ENCODE data around the gene MTHFD1L.

Gene MTHFD1L

DNA sequence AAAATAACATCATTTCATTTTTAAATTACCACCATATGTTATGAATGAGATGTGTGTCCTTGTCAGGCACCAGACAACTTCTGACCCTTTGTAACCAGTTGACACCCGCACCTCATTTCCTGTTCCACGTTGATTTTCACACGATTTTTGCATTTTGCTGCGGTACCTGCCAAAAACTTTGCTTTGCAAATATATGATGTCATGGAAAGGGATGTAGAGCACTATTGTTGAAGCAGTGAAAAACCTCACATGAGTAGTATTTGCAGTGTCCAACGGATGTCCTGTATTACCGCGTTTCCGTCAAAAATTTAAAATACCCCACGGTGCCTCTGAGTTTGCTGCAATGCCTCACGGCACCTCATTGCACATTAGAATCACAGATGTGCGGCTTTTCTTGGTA, 115.6 kb downstream of the MTHFD1L start:
- Histone ChIP-seq H3K4me3 (ENCODE audit: low read length, poor library complexity, severe bottlenecking) (no peak overlapping the region), H3K36me3 (ENCODE audit: insufficient read depth, low read length) (peaks cover 17% of the 10 kb centered on the region; the same call in 1 of the 2 replicates), H2AFZ (ENCODE audit: low read length) (no peak overlapping the region), H3K79me2 (ENCODE audit: insufficient read depth, low read length) (no peaks in the 10 kb centered on the region), H3F3A (ENCODE audit: low read depth) (no peaks in the 10 kb centered on the region), H4K20me1 (ENCODE audit: insufficient read depth, low read length, poor library complexity, severe bottlenecking) (no peaks in the 10 kb centered on the region), H3K9me3 (ENCODE audit: insufficient read depth, low read depth, low read length) (no peaks in the 10 kb centered on the region), H3K4me2 (ENCODE audit: low read depth, low read length, poor library complexity, severe bottlenecking) (no peak overlapping the region), H3K4me1 (ENCODE audit: insufficient read depth, low read length, poor library complexity, severe bottlenecking) (no peaks in the 10 kb centered on the region), H3K9me2 (replicated peaks; ENCODE audit: low read depth, low read length) (no peaks in the 10 kb centered on the region), H3K9ac (ENCODE audit: low read depth, low read length, poor library complexity, severe bottlenecking) (no peak overlapping the region), H3K27me3 (ENCODE audit: insufficient read depth, low read length, poor library complexity, severe bottlenecking) (no peaks in the 10 kb centered on the region)
- TF ChIP-seq, protein P1, sequence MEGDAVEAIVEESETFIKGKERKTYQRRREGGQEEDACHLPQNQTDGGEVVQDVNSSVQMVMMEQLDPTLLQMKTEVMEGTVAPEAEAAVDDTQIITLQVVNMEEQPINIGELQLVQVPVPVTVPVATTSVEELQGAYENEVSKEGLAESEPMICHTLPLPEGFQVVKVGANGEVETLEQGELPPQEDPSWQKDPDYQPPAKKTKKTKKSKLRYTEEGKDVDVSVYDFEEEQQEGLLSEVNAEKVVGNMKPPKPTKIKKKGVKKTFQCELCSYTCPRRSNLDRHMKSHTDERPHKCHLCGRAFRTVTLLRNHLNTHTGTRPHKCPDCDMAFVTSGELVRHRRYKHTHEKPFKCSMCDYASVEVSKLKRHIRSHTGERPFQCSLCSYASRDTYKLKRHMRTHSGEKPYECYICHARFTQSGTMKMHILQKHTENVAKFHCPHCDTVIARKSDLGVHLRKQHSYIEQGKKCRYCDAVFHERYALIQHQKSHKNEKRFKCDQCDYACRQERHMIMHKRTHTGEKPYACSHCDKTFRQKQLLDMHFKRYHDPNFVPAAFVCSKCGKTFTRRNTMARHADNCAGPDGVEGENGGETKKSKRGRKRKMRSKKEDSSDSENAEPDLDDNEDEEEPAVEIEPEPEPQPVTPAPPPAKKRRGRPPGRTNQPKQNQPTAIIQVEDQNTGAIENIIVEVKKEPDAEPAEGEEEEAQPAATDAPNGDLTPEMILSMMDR (conservative IDR thresholded peaks at IDR 0.05; ENCODE audit: low read length), result no peak
- no peak for TF ChIP-seq EZH2phosphoT487 (IDR thresholded peaks at IDR 0.05; ENCODE audit: borderline replicate concordance)

DNA sequence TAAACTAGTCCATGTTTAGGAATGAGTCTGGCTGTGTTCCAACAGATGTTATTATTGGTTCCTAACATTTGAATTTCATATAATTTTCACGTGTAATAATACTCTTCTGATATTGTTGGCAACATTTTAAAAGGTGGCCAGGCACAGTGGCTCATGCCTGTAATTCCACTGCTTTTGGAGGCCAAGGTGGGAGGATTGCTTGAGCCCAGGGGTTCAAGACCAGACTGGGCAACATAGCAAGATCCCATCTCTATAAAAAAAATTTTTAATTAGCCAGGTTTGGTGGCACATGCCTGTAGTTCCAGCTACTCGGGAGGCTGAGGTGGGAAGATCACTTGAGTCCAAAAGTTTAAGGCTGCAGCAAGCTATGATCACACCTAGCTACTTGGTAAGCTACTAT, 116.2 kb downstream of the MTHFD1L start:
- Histone ChIP-seq H4K20me1 (ENCODE audit: insufficient read depth, low read length, poor library complexity, severe bottlenecking) (no peaks in the 10 kb centered on the region), H3K4me3 (ENCODE audit: low read length, poor library complexity, severe bottlenecking) (no peak overlapping the region), H3K79me2 (ENCODE audit: insufficient read depth, low read length) (no peaks in the 10 kb centered on the region), H3K9ac (ENCODE audit: low read depth, low read length, poor library complexity, severe bottlenecking) (no peak overlapping the region), H3F3A (ENCODE audit: low read depth) (no peaks in the 10 kb centered on the region), H3K36me3 (ENCODE audit: insufficient read depth, low read length) (peaks cover 21% of the 10 kb centered on the region; the same call in 1 of the 2 replicates), H3K4me2 (ENCODE audit: low read depth, low read length, poor library complexity, severe bottlenecking) (no peak overlapping the region), H3K4me1 (ENCODE audit: insufficient read depth, low read length, poor library complexity, severe bottlenecking) (no peaks in the 10 kb centered on the region), H3K27me3 (ENCODE audit: insufficient read depth, low read length, poor library complexity, severe bottlenecking) (no peaks in the 10 kb centered on the region), H2AFZ (ENCODE audit: low read length) (no peak overlapping the region), H3K9me3 (ENCODE audit: insufficient read depth, low read depth, low read length) (no peaks in the 10 kb centered on the region), H3K9me2 (replicated peaks; ENCODE audit: low read depth, low read length) (no peaks in the 10 kb centered on the region)
- TF ChIP-seq, protein P1 (conservative IDR thresholded peaks at IDR 0.05; ENCODE audit: low read length), result no peak
- TF ChIP-seq EZH2phosphoT487 (IDR thresholded peaks at IDR 0.05; ENCODE audit: borderline replicate concordance), result no peak

DNA sequence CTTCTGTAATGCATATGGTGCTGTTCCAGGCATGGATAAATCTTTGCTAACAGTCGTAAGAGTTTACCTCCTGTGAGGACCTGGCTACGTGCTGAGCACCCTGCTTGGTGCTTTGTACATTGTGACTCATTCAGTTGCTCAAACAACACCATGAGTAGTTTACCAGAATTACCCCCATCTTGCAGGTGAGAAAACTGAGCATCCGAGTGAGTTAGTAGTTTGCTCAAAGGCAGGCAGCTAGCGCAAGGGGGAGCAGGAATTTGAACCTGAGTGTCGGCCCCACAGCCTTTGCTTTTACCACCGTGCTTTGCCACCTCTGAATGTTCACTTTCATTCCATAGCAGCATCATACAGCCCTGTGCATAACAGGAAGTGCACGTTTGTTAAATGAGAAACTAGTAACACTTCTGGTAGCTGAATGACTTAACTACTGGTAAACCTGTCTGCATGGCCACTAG, 121.9 kb downstream of the MTHFD1L start:
- Histone ChIP-seq H3K9ac (ENCODE audit: low read depth, low read length, poor library complexity, severe bottlenecking) (no peak overlapping the region), H3F3A (ENCODE audit: low read depth) (no peaks in the 10 kb centered on the region), H4K20me1 (ENCODE audit: insufficient read depth, low read length, poor library complexity, severe bottlenecking) (no peaks in the 10 kb centered on the region), H3K4me3 (ENCODE audit: low read length, poor library complexity, severe bottlenecking) (no peak overlapping the region), H3K4me1 (ENCODE audit: insufficient read depth, low read length, poor library complexity, severe bottlenecking) (no peaks in the 10 kb centered on the region), H3K9me2 (replicated peaks; ENCODE audit: low read depth, low read length) (no peaks in the 10 kb centered on the region), H3K27me3 (ENCODE audit: insufficient read depth, low read length, poor library complexity, severe bottlenecking) (no peaks in the 10 kb centered on the region), H3K4me2 (ENCODE audit: low read depth, low read length, poor library complexity, severe bottlenecking) (no peak overlapping the region), H3K79me2 (ENCODE audit: insufficient read depth, low read length) (no peaks in the 10 kb centered on the region), H3K9me3 (ENCODE audit: insufficient read depth, low read depth, low read length) (no peaks in the 10 kb centered on the region), H3K36me3 (ENCODE audit: insufficient read depth, low read length) (peaks cover 17% of the 10 kb centered on the region; the same call in 1 of the 2 replicates), H2AFZ (ENCODE audit: low read length) (no peak overlapping the region)
- TF ChIP-seq EZH2phosphoT487 (IDR thresholded peaks at IDR 0.05; ENCODE audit: borderline replicate concordance), result no peak
- TF ChIP-seq, protein P1 (conservative IDR thresholded peaks at IDR 0.05; ENCODE audit: low read length), result no peak
